ENCODE data around the gene TMEM255B.
"Not testable (repeated sequence)": the region's sequence is repeated elsewhere in the genome, so short reads cannot be mapped to it uniquely, and the experiment has no call there.

TMEM255B gene

DNA sequence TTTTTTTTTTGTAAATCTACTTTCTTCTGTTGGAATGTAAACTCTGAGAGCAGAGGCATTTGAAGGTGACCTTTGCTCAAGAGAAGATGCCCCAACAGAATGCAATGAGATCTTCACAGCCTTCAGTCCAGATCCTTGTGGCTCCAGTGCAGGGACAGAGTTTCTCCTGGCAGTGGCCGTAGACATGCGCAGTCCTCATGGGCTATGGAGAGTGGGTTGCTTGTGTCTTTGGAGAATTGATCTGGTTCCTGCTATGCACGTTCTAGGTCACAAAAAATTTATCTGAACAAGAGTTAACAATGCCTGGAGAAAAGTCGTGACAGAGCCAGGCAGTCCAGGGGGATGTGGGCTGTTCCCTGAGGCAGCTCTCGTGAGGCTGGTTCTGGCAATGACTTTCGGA, 30.1 kb downstream of the TMEM255B start:
- no peak for DNase-seq

DNA sequence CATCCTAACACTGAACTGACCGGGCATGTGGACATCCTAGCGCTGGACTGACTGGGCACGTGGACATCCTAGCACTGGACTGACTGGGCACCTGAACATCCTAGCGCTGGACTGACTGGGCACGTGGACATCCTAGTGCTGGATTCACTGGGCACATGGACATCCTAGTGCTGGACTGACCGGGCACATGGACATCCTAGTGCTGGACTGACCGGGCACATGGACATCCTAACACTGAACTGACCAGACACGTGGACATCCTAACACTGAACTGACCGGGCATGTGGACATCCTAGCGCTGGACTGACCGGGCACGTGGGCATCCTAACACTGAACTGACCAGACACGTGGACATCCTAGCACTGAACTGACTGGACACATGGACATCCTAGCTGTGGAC, 30.9 kb downstream of the TMEM255B start:
- DNase-seq, result not testable (repeated sequence)

DNA sequence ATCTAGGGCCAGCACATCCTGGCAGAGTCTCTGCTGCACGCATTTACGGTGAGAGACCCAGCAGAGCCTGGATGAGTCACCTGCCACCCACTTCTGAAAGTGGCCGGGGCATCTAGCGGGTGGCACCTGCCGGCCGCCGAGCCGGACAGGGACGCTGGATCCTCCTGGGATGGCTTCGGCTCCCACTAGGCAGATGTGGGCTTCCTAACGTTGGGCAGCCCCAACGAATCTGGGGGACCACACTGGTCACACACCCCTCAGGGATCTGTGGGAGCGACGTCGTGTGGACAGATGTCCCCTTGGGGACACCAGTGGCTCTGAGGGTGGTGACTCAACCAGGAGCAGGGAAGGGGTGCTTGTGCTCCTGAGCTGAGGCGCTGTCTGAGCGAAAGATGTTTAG, 32.2 kb downstream of the TMEM255B start:
- no peak for DNase-seq

DNA sequence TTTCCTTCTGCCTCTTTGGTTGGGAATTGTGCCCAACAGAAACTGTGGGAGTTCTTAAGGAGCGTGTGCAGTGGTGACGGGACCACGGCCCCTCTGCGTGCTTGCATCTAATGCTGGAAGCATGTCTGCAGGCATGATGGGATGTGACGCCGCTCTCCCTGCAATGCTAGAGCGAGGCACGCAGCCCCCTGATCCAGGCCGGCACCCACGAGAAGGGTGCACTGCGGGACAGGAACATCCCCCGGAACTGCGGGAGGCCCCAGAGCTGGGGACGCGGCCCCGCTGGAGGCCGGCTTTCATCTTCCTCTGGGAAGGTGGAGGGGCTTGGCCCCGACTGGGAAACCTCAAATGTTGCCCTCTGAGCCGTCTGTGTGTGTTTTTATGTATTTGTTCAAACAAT, 32.7 kb downstream of the TMEM255B start:
- DNase-seq, result no peak

DNA sequence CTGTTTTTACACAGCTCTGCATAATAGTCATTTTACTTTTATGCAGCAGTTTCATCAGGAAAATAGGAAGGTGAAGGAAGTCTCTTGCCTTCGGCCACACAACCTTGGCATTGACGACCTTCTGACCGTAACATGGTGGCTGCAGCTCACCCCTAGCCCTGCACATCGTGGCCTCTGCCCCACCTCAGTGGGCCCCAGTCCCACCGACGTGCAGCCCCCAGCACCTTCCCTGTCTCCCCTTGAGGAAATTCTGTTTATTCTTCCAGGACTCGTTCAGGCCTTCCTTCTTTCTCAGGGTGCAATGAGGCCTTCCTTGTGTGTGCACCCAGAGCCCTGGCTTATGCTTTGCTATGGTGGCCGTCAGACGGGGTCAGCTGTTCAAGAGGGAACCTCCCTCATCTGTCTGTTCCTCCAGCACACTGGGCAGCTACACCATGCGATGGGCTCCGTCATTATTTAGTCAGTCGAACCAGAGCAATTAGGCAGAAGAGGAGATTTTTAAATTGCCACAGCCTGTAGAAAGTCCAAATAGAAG, 33.3 kb downstream of the TMEM255B start:
- no peak for DNase-seq

DNA sequence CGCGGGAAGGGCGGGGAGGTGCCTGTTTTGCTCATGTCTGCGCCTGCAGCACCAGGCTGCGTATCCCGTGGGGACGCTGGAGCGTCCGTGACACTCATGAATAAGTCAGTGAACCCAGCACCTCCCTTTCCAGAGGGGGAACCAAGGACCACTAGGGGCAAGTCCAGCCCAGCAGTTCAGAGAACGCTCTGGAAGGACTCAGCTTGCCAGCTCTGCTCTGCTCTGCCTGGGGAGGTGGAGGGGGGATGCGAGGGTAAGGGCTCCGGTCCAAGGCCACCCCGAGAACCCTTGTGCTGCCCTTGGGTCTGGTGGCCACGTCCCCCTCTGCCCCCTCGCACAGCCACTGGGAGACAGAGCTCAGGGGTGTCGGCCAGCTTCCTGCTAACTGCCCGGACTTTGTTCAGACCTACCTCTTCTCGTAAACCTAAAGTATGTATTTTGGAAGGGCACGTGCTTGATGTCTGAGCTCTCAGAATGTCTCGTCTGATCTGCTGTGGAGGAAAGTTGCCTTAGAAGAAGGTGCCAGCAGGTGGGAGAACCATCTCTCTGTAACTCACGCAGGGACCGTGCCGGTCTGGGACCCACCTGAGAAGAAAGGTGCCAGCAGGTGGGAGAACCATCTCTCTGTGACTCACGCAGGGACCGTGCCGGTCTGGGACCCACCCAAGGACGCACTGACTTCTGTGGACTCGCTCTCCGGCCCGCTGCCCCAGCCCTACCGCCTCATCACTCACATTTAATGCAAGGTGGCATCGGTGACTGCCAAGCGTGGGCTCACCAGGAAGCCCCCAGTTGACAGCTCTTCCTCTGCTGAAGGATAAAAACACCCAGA, 34.1 kb downstream of the TMEM255B start:
- no peak for DNase-seq

DNA sequence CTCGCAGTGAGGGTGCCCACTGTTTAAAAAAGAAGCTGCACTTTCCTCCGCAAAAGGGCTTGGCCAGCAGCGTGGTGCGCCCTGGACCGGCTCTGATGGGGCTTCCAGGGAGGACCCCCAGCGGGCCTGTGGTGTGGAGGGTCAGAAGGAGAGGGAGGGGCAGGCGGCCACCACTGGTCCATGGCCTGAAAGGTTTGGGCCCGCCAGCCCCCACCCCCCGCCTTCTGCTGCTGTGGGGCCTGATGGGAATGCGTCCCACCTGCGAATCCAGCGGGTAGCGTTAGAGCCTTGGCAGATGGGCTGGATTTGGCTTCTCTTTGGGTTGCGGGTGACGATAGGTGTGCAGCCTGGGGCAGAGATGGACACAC, 34.7 kb downstream of the TMEM255B start:
- no peak for DNase-seq

DNA sequence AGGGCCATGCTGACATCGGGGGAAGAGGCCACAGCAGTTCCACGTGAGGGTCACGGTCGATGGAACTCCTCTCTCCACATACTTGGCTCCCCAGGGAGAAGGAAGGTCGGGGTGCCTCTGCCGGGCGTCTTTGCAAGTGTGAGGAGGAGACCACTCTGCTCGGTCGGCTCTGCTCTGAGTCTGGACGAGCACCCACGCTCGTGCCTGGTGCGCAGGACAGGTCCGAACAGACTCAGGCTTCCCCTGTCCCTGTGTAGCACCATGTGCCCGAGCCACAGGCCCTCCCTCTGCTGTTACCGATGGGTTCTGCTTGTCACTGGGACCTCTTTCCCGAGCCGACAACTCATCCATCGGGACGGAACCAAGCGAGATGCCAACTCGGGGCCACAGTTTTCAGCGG, 35.1 kb downstream of the TMEM255B start:
- no peak for DNase-seq

DNA sequence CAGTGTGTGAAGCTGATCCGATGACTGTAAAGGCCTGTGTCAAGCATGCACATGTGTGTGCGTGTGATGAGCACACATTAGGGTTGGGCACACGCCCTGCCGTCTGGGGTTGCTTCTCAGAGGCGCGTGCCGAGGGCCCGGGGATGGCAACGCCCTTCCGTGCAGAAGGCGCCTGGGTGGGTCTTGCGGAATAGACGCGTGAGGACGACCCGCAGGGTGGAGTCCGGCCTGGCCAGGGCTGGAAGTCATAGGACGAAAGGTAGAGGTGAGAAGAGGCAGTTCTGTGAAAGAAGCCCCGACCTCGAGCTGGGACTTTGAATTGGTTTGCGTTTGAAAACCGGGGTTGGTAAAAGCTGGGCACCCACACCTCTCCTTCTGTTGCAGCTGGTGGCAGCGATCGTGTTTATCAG, 35.7 kb downstream of the TMEM255B start:
- no peak for DNase-seq

DNA sequence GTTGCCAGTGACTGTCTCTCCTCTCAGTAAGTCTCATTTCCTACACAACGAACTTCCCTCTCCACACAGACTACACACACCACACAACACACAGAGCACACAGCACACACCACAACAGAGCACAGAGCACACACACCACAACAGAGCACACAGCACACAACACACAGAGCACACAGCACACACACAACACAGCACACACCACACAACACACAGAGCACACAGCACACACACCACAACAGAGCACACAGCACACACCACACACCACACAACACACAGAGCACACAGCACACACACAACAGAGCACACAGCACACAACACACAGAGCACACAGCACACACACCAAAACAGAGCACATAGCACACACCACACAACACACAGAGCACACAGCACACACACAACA, 36.3 kb downstream of the TMEM255B start:
- not testable (repeated sequence) for DNase-seq

DNA sequence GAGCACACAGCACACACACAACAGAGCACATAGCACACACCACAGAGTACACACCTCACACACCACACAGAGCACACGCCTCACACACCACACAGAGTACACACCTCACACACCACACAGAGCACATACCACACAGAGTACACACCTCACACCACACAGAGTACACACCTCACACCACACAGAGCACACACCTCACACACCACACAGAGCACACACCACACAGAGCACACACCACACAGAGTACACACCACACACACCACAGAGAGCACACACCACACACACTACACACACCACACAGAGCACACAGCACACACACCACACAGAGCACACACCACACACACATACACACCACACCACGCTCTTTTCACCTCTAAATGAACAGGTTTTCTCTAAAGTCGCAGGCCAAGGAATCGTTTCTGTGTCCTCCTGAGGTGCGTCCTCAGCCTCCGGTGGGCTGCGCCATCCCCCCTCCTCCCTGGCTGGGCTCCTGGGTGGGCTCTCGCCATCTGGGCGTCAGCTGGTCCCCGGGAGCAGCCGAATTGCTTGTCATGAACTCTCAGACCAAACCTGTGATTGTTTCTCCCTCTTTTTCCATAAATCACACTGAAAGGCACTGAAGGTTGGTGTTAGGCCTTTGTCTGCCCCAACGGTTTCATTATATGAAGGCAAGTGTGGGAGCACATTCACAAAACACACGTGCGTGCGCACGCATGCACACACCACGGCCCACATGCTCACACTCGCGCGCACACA, 37.4 kb downstream of the TMEM255B start:
- DNase-seq, result no peak

DNA sequence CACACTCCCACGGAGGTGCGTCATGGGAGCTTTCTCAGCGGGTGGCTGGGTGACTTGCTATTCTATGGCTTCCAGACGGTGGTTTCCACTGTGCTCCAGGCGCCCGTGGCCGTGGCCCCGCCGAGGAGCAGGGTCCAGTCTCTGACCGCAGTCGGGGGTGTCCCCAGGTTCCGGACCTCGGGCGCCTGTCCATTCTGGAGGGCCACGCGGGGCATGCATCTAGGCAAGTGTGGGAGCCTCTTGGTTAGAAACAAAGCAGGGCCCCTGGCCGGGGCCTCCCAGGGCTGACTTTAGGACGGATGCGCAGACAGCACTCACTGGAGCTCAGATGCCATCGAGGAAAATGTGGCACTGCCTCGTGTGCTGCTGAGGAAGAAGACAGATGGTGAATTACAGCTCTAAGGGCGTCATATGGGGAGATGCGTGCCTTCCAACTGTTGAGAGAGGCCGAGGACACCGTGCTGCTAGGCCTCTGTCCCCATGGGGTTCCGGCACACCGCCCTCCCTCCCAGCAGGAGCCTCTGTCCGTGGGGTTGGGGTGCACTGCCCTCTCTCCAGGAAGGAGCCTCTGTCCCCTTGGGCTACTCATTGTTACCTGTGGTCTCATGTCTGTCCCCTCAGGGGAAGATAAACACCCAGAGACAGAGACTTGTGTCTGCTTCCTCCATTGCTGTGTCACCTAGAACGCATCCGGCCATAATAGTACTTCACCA, 38.1 kb downstream of the TMEM255B start:
- no peak for DNase-seq

DNA sequence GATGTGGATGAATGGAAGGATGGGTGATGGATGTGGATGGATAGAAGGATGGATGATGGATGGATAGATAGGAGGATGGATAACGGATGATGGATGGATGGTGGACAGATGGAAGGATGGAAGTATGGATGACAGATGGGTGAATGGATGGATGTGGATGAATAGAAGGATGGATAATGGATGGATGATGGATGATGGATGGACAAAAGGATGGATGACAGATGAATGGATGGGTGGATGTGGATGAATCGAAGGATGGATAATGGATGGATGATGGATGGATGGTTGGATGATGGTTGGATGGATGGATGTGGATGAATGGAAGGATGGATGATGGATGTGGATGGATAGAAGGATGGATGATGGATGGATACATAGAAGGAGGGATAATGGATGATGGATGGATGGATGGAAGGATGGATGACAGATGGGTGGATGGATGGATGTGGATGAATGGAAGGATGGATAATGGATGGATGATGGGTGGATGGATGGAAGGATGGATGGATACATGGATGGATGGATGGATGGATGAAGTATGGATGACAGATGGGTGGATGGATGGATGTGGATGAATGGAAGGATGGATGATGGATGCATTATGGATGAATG, 39.3 kb downstream of the TMEM255B start:
- DNase-seq, result no peak

DNA sequence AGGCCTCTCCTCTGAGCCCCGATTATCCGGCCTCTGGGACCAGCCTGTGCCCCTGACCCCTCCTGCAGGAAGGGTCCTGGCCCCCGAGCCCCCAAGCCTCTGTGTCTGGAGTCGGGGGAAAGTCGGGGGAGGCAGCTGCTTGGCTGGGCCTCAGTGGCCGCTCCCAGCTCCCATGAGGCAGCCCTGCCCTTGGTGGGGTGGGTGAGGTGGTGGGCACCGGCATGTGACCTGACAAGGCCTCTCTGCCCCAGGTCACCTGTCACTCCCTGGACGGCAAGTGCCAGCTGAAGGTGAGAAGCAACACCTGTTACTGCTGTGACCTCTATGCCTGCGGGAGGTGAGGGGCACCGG, 41.5 kb downstream of the TMEM255B start:
- no peak for DNase-seq

DNA sequence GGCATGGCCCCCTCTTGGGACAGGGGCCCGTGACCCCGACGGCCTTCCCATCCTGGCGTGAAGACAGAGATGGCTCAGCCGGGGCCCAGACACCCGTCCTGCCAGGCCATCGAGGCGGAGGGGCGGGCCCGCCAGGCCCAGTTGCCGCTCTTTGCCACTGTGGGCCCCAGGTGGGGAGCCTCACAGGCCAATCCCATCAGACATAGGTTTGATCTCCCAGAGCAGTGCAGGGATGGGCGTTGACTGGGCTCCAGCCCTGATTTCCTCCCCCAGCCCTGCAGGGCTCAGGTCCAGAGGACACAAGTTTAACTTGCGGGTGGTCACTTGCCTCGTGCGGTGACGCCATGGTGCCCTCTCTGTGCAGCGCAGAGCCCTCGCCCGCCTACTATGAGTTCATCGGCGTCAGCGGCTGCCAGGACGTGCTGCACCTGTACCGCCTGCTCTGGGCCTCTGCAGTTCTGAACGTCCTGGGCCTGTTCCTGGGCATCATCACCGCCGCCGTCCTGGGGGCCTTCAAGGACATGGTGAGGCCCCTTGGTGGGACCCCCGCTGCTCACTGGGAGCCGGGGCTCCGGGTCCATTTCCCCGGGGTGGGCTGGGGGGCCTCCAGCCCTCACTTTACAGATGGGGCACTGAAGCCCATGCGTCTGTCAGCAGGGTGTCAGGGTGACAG, 42.4 kb downstream of the TMEM255B start:
- no peak for DNase-seq

DNA sequence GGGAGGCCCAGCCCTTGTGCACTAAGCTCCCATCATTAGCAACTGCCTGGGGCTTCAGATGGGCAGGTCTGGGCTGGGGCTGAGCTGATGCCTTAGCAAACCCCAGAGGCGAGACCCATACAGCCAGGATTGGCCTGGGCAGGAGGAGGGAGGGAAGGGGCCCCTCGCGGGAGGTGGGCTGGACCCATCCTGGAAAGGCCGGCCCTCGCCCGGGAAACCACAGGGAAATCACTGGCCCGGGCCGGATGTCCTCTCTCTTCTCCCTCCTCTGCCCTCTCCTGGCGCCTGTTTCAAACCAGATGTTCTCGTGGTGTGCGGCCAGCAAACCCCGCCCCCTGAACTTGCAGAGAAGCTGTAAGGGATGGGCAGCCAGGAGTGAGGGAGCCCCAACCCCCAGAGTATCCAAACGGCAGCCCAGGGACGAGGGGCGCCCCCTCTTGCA, 43.1 kb downstream of the TMEM255B start:
- no peak for DNase-seq

DNA sequence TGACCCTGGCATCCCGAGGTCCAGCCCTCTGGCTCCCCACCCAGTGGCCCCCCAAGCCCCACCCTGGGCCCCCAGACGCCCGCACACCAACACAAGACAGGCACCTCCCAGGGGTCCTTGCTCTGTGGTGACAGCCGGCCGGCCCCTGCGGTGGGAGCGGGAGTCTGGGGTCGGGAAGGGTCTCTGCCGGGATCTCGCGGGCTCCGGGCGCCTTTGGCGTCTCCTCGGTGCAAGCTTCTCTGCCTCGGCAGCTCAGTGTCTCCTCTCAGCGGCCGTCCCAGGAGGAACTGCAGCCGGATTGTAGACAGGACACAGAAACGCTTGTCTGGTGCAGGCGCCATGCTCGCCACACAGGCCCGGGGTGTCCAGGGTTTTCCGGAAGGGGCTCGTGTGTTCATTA, 43.7 kb downstream of the TMEM255B start:
- no peak for DNase-seq

DNA sequence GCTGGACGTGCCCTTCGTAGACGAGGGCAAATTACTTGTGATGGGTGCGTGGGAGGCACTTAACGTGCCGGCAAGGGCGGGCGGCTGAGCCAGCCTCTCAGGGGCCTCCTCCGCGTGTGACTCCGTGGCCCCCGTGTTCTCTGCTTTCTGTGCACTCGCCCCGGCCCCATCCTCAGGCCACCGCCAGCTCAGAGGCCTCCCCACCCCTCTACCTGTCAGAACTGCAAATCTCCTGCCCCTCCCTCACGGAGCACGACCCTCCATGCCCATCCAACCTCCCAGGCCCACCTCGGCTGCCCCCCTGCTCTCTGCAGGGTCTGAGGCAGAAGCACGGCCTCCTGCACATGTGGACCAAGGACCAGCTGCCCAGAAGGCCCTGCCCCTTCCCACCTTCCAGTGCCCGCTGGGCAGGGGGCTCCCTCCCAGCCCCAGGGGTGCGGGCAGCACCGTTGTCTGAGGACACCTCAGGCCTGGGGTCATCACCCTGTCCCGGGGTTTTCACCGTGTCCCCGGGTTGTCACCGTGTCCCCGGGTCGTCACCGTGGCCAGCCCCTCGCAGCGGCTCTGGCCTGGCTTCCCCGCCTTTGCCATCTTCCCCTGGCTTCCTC, 44.5 kb downstream of the TMEM255B start:
- DNase-seq, result no peak

DNA sequence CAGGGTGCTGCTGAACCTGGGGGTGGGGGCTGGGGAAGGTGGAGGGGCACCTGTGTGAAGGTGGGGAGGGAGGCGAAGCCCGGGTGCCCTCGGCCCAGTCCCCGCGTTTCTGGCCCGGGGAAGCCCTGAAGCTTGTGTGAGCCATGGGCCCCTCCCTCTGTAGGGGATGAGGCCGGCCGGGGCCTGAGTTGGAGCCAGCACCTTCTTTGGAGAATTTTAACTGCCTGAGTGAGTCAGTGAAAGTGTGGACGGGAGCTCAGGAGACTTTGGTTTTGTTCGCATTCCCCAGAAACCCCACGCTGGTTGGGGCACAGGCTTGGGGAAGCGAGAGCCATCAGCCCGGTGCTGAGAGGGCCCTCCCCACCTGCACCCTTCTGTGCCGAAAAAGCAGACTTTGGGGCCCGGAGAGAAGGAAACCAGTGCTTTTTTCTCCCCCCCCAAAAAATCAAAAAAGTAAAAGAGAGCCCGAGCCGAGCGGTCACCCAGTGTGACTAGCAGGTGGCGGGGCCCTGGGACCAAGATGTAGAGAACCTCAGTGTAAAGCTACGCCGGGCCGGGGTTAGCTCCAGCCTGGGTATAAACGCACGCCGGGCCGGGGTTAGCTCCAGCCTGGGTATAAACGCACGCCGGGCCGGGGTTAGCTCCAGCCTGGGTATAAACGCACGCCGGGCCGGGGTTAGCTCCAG, 45.1 kb downstream of the TMEM255B start:
- no peak for DNase-seq

DNA sequence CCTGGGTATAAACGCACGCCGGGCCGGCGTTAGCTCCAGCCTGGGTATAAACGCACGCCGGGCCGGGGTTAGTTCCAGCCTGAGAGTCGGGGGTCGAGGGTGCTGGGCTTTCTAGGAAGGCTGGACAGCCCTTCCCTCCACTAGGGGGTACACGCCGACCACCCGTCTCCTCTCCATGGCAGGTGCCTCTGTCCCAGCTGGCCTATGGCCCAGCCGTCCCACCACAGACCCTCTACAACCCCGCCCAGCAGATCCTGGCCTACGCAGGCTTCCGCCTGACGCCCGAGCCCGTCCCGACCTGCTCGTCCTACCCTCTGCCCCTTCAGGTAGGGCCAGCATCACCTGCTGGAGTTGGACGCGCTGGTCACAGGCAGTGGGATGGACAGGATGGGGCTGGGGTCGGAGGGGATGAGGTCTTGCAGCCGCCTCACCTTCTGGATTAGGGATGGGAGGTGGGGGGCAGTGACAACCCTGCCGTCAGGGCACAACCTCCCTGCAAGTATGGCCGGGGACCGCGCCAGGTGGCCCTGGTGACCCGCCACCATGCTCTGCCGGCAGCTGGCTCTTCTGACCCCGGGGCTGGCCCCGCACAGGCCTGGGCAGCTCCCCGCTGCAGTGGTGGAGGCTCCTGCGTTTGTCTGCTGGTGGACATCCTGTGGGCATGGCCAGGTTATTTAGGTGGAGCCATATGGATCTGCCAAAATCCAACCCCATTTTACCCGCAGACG, 45.8 kb downstream of the TMEM255B start:
- DNase-seq, result no peak

All from inflammatory macrophage (primary cell).